NCI-H1694 (cell line): ENCODE data around the gene NPAS2.

ENCODE experiments used
- DNase-seq: peaks from one replicate; lab custom pipeline; 2025; lab: John Stamatoyannopoulos, UW

The NPAS2 gene

DNA sequence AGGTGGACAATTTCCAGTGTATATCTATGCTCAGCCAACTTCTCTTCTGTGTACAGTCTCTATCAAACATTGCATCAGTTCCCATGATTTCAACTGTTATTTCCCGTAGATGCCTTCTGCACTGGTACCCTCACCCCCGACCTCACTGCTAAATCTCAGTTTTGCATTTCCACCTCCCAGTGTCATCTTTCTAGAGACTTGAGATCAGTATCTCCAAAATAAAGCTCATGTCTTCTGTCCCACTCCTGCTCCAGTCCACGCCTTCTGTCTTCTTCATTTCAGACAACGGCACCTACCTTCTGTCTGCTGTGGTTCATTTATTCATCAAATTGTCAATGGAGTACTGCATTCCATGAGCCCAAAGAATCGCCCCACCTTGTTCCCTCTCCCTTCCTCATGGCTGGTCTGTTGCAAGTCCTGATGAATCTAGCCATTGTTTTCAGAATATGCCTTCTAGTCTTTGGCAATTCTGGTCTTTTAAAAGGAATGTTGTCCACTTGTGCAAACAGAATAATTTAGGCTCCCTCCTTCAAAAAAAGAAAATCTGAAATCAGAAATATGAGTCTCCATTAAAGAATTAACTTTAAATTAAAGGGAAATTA is 23.3 kb upstream of the NPAS2 start:
- DNase-seq = no peak

DNA sequence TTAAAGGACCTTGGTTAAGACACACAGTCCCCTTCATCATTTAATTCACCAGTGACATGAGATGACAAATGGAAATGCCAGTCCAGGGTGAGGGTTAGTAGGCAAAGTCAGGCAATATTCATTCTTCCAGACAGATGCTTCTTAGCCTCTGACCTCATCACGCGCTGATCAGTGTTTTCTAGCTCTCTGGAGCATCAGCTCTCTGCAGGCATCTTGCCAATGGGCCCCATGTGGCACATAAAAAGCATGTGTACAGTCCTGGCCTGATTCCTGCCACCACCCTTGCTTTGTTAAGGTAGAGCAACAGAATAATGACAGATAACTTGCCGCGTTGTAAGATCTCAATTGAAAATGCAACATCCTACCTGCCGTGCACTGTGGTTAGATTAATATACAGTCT is 20.3 kb upstream of the NPAS2 start:
- DNase-seq = peak; percentile 4

DNA sequence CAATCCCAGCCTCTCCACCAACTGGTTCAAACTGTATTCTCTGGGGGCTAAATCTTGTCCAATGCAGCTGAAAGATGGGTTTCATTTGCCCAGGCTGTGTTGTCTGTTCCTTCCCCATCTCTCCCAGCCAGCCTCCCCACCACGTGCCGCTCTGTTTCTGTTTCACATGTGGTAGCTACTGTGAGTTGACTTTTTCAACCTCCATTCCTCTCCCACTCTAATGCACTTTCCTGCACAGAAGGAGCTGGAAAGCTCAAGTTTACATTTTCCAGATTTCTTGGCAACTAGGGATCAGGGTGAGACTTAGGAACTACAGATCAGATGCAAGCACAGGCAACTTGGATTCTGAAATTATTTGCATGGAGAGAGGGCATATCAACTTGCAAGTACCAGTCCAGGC is 19.0 kb upstream of the NPAS2 start:
- DNase-seq = no peak

DNA sequence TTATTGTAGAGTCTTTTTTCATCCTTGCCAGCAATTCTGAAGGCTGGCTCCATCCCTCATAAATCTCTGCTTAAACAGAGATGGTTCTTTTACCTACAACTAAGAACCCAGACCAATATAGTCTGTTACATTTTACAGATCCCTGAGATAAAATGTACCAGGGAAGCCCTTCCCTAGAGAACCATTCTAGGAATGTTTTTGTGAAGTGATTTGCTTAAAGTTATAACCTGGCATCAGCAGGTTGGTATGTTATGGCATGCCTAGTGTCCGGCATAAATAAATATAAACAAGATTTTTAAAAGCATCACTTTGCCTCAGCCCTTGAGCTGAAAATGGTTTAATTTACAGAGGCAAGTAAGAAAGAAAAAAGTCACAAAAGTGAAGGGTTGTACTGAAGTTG is 18.5 kb upstream of the NPAS2 start:
- no peak for DNase-seq

DNA sequence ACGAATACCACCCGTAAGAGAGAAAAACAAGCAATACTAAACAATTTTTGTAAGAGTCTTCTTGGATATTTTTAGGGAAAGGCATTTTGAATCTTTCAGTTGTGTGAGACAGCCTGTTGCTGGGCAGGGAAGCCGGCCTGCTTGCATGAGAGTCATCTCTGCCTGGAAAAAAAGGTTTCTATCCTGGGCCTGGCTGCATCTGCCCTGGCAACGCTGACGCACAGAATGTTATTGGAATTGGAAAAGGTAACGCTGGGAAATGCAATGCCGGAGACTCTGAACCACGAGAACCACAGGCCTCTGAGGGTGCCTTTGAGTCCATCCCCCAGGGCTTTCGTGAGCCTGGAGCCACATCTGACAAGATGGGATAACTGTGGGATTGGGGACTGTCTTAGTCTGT is 17.9 kb upstream of the NPAS2 start:
- no peak for DNase-seq

DNA sequence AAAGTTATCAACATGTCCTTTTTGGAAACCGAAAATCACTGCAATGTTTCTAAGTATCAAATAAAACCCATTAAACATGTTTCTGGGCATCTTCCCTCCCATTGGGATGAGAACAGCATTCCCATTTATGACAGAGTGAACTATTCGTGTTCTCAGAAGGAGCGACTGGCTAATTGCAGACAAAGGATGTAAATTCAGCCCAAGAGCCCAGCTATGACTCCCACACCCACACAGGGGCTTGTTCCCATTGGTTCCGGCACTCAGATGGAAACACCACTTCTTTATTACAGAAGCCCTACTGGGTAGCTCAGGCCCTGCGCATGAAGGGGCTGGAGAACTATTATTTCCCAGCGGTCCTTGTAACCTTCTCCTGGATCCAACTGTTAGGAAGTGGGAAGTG is 16.6 kb upstream of the NPAS2 start:
- no peak for DNase-seq

DNA sequence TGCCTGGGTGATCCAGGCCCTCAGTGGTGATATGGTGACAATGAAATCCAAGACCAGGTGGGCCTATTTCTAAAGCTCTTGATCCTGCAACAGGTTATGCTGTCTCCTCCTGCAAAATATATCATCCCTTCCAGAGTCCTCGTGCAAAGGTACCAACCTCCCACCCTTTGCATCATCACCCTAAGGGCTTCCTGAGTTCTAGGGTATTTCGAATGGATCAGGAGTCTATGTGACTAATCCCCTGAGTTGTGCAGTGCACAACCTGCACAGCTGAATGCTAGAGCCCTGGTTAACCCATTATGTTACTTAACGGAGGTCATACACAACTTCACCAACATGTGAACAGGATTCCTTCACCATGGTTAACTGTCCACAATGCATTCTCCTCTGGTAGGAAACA is 13.4 kb upstream of the NPAS2 start:
- DNase-seq = no peak

DNA sequence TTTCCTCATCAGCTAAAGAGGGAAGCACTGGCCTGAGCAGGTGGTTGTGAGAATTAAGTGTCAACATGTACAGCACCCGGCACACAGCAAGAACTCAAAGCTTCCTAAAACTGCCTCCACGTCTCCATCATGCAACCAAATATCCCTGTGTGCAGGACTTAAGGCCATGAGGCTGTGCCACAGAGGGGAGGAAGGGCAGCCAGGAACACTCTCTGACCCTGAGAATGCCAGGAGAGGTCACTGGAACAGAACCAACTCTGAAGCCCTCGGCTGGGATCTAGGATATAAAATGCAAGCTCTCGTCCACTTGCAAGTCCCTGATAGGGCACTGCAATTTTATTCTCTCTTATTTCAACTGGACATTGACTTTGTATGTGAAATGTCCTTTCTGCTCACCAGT is 12.2 kb upstream of the NPAS2 start:
- no peak for DNase-seq

DNA sequence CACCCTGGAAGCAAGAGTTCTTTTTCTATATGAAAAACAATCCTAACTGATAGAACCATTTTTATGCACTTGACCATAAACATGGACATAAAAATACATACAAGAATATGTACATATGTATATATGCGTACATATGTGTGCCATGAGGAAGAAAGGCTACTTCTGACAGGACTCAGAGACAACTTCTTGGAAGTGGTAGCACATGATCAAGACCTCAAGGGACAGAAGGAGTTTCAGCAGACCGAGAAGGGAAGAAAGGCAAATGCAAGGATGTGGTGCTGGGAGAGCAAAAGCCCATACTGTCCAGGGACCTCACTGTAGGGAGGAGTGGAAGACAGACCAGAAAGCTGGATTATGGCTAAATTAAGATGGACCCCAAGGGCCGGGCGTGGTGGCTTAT is 11.4 kb upstream of the NPAS2 start:
- DNase-seq = no peak

DNA sequence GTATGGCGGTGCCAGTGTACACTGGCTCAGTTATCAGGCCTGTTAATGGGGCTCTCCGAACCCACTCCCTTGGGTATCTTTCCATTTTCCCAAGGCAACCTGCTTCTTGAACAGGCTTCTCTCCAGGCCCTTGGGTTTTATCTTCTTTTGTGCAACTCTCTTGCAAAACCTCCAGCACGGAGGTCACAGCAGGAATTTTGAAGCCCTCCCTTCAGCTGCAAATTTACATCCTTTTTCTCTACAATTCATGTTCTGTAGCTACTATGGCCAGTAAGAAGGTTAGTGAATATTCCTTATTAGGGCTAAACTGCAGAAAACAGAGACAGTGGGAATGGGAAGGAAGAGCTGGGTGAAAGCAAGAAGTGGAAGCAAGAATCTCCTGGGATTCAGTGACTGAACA is 10.4 kb upstream of the NPAS2 start:
- DNase-seq = no peak

DNA sequence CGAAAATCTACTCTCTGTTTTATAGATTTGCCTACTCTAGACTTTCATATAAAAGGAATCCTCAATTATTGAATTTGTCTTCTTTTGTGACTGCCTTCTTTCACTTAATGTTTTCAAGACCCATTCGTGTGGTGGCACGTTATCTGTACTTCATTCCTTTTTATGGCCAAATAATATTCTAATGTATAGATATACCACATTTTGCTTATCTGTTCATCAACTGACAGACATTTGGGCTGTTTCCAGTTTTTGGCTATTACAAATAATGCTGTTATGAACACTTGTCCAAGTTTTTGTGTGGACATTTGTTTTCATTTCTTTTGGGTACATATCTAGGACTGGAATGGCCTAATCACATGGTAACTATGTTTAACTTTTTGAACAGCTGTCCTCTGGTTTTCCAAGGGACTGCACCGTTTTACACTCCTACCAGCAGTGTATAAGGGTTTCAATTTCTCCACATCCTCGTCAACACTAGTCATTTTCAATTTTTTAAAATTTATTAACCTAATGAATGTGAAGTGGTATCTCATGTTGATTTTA is 9.3 kb upstream of the NPAS2 start:
- DNase-seq = no peak

DNA sequence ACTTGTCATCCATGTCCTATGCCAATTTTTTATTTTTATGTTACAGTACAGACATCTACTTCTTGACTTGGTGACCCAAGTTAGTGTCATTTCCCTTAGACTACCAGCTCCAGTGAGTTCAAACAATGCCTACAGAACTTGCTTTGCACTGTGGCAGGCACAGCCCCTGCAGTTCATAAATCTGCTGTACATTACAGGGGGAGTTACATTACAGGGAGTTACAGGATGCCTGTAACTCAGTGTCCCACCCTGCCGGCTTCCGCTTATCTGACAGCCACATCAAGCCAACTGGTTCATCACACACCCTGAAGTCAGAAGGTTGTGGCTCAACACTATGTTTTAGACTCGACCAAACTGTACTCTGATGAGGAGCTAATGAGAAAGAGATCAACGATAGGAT is 7.8 kb upstream of the NPAS2 start:
- DNase-seq = no peak

DNA sequence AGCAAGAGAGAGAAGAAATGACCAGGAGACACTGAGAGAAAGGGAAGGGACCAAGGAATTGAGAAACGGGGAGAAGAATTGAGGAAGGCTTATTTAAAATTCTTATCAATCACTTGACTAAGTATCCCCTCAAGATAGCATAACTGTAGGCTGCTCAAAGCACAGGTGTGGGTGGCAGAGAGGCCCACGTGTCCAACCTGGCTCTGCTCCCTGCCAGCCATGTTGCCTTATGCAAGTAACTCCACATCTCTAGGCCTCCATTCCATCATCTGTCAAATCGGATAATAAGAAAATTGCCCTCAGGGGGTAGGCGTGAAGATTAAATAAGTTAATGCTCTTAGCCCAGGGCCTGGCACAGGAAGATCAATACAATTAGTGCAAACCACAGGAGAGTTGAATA is 7.4 kb upstream of the NPAS2 start:
- no peak for DNase-seq

DNA sequence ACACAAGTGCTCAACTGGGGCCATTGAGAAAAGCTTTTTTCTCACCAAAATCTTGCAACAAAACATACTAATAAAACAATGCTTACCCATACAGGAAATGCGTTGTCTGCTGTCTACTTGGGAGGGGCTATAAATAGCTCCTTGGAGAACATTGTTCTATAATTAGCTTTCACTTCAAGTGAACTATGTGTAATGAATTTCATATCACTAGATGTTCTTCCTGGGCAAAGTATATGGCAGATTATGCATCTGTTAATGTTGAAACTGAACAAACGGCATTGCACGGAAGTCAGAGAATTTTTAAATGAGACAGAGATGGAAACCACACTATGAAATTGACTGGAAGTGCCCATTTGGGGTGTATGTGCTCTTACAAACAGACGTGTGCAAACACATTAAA is 6.4 kb upstream of the NPAS2 start:
- no peak for DNase-seq

DNA sequence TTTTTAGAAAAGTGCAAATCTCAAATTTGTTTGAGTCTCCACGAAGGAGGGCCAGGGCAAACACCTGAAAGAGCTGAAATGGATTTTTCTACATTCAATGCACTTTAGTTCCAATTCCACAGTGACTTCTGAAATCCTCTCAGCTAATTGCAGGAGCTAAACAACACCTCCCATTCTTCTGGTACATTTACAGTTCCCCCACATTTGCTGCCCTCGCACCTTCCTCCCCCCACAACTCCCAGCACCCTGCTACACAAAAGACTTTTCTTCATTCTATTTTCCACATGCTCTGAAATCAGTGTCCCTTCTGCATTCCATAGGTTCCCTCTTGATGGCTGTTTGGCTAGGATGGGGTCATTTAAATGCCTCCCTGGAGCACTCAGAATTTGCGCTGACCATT is 5.9 kb upstream of the NPAS2 start:
- no peak for DNase-seq

DNA sequence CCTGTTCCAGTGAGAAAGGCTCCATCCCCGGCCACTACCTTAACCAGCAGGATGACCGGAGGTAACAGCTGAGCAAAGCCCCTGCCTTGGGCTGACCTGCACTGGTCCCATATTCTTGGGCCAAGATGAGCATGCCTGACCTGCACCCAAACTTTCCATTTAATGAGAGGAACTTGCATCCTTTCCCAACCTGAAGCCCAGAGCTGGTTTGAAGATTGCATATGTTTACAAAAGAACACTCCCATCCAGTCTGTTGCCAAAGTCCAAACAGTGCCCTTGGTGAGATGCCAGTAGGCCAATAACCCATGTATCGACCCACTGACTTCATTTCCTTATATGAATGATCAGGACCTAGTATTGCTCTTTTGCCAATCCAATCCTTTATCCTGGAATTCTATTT is 5.5 kb upstream of the NPAS2 start:
- DNase-seq = no peak

DNA sequence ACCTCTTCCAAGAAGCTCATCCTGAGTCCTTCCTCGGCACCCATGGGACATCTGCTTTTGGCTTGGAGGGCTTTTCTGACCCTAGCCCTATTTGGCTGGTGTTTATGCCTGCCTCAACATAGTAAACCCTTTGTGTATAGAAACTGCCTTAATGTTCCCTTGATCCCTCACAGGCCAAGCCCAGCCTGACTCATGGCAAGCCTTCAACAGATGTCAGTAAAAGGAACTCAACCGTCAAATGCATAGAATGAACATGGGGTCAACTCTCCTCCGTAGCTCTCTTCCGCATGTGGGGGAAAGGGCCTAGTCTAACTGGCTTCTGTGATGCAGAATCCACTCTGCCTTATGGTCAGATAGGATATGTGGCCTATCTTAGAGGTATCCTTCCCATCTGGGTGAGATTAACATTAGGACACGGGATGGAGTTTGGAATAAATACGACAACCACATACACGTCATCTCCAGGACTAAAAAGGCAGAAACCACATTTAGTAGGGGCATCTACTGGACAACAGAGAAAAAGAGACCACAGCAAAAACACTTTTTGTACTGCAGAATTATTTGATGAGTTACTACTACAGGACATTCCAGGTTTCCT is 2.5 kb upstream of the NPAS2 start:
- DNase-seq = no peak

DNA sequence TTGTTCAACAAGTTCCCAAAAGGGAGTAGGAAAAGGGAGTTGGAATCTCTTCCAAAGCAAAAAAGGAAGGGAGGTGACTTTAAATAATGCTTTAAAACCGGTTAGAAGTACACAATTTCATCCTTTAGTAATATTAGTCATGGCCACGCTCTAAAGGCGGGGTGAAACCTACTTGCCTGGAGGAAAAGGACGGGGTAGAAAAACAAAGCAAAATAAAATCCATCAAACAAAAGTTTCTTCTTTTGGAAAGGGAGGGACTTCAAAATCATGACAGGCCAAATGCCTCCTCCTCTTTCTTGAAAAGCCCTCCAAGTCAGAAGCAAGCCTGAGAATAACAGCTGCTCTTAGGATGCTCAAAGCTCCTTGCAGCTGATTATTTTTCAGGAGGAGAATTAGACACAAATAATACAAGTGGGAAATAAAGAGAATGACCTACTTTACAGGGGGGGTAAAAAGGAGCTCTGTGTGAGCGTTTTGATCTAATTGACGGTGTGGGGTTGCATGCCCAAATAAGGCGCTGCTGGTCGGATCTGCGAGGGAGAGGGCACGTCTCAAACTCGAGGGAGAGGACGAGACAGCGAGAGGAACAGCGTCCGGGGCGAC is 1.8 kb upstream of the NPAS2 start:
- no peak for DNase-seq

DNA sequence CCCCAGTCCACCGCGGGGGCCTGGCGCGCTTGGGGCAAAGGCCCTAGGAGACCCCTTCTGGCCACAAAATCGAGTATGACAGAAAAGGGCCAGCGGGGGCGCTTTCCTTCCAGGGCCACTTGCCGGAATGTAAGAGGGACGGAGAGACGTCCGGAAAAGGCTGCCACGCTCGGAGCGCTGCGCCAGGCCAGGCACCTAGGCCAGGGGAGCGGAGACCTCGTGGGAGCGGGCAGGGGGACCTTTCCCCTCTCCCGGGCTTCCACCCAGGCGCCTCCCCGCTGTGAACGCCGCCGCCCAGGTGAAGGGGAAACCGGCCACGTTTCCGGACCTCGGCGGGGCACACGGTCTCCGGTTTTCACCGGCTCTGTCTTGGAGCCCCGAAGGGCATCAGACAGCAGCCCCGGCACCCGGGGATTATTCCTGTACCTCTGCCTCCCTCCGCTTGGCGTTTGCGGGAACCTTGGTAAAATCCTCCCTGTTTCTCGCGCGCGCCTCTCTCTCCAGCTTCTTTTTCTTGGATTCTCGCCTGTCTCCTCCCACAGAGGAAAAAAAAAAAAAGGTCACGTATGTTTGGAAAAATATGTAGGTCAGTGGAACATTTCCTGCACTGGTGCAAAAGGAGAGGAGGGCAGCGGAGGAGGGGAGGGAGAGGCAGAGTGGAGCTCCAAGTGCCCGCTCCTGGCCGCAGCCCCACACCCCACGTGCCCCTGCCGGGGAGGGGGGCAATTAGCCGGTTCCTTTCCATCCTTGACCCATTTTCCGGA is 1.2 kb upstream of the NPAS2 start:
- DNase-seq = no peak

DNA sequence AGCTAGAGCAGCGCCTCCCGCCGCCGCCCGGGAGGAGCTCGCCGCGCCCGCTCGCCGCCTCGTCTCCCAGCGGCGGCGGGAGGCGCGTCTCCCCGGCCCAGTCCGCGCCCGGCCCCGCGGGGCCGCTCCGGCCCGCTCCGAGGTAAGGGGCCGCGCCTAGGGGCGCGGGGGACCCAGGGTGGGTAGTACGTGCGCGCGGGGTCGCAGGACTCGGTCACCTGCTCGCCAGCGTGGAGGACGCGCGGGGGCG is 259 bp downstream of the NPAS2 start:
- no peak for DNase-seq

DNA sequence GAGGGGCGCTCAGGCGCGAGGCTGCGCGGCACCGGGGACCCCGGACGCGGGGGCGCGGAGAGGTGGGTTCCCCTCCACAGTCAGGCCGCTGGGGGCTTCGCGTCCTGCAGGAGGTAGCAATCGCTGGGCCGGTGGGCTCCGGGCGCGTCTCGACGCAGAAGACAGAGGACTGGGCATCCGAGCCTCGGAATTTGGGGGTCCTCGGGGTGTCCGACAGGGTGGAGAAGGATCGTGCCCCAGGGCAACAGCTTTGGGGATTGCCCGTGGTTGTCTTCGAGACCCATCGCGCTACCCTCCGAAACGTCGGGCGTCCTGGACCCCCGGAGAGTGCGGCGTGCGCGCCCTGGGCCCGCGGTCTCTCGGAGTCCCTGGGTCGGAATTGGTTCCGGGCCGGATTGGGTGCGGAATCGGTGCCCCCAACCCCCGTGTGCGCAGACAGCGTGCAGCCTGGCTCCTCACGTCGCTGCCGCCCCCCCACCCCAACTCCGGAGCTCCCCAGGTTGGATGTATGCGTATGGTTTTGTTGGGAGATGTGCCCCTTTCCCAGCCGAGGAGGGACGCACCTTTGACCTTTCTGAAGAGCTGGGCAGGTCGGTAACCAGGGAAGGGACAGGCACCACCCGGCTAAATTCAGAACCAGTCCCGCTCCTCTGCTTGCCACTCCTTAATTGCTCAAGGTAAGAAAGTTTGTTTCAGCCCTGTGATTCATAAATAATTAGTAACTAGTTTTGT is 750 bp downstream of the NPAS2 start:
- no peak for DNase-seq

DNA sequence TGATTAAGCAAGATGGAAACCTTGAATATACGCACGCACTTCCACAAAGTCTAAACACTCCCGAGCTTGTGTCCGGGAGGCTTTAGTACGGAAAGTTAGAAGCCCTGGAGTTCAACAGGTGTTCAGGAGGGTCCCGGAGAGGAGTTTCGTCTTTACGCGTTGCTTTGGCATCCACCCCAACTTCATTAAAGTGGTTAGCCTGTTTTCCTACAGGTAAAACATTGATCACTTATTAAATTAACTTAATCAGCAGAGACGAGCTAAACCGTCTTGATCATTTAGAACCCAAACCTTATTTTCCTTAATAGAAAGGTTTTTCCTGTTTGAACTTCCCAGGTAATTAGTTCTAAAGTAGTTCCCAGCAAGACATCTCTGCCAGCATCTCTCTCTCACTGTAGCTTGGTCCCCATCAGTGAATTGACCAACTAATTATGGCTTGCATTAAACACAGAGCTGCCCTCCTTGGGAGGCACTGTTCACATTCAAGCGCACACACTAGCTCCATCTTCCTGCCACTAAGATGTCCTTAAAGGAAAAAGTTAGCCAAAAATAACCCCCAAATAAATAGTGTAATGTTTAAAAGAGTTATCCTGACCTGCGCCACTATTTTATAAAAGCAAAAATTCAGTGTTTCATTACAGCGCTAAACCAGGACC is 1.4 kb downstream of the NPAS2 start:
- no peak for DNase-seq
